ENCODE measurements around the gene FUZ.

DNA sequence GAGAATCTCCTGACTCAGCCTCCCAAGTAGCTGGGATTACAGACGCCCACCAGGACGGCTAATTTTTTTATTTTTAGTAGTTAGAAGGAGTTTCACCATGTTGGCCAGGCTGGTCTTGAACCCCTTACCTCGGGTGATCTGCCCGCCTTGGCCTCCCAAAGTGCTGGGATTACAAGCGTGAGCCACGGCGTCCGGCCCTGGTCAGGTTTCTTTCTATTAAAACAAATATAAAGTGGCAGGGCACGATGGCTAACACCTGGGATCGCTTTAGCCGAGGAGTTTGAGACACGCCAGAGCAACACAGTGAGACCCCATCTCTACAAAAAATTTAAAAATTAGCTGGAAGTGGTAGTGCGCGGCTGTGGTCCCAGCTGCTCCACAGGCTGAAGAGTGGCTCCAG, 3.5 kb upstream of the FUZ start:
- TF ChIP-seq, protein P1, sequence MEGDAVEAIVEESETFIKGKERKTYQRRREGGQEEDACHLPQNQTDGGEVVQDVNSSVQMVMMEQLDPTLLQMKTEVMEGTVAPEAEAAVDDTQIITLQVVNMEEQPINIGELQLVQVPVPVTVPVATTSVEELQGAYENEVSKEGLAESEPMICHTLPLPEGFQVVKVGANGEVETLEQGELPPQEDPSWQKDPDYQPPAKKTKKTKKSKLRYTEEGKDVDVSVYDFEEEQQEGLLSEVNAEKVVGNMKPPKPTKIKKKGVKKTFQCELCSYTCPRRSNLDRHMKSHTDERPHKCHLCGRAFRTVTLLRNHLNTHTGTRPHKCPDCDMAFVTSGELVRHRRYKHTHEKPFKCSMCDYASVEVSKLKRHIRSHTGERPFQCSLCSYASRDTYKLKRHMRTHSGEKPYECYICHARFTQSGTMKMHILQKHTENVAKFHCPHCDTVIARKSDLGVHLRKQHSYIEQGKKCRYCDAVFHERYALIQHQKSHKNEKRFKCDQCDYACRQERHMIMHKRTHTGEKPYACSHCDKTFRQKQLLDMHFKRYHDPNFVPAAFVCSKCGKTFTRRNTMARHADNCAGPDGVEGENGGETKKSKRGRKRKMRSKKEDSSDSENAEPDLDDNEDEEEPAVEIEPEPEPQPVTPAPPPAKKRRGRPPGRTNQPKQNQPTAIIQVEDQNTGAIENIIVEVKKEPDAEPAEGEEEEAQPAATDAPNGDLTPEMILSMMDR (IDR thresholded peaks at IDR 0.05): no peak
- TF ChIP-seq POLR2A (IDR thresholded peaks at IDR 0.05): no peak

Data from esophagus squamous epithelium (tissue), 4 donors.